GM12873 (cell line): Measurements from ENCODE around the gene USP34.

Experiments
- TF ChIP-seq, protein P1 (sequence below): IDR thresholded peaks from 2 replicates; pipeline ENCODE4 v1.5.1; 2012; ENCODE audit warnings: low read depth, mild to moderate bottlenecking, moderate library complexity, low read length, control low read depth; ENCODE audit not compliant: insufficient read depth; ENCODE audit errors: missing control alignments

Gene USP34

DNA sequence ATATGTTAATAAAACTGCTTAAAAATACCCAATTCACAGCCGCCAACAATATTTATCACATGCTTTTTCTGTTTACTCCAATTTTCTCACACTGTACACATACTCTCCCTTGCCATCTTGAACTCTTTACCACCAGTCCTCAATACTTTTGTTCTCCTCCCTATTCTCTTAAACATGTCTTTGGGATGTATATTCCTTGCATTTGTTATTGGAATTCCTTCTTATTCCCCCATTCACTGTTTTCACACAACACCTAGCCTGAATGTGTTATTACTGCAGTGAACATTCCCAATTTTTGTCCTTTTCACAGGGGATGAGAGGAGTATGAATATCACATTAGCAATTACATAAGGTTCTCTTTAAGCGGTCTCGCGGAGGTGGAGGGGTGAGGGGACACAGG lies 94.7 kb downstream of the USP34 start:
- TF ChIP-seq, protein P1, sequence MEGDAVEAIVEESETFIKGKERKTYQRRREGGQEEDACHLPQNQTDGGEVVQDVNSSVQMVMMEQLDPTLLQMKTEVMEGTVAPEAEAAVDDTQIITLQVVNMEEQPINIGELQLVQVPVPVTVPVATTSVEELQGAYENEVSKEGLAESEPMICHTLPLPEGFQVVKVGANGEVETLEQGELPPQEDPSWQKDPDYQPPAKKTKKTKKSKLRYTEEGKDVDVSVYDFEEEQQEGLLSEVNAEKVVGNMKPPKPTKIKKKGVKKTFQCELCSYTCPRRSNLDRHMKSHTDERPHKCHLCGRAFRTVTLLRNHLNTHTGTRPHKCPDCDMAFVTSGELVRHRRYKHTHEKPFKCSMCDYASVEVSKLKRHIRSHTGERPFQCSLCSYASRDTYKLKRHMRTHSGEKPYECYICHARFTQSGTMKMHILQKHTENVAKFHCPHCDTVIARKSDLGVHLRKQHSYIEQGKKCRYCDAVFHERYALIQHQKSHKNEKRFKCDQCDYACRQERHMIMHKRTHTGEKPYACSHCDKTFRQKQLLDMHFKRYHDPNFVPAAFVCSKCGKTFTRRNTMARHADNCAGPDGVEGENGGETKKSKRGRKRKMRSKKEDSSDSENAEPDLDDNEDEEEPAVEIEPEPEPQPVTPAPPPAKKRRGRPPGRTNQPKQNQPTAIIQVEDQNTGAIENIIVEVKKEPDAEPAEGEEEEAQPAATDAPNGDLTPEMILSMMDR: no peak

DNA sequence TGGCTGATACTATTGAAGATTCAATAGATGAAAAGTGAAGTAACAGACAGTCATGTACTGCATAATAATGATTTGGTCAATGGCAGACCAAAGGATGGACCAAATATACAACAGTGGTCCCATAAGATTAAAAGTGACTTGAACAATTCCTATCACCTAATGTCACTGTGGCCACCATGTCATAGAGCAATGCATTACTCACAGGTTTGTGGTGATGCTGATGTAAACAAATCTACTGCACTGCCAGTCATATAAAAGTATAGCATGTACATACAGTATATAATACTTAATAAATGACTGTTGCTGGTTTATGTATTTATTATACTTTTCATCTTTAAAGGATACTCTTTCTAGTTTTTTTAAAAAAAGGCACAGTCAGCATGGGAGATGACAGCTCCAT lies 99.9 kb downstream of the USP34 start:
- TF ChIP-seq, protein P1: no peak

DNA sequence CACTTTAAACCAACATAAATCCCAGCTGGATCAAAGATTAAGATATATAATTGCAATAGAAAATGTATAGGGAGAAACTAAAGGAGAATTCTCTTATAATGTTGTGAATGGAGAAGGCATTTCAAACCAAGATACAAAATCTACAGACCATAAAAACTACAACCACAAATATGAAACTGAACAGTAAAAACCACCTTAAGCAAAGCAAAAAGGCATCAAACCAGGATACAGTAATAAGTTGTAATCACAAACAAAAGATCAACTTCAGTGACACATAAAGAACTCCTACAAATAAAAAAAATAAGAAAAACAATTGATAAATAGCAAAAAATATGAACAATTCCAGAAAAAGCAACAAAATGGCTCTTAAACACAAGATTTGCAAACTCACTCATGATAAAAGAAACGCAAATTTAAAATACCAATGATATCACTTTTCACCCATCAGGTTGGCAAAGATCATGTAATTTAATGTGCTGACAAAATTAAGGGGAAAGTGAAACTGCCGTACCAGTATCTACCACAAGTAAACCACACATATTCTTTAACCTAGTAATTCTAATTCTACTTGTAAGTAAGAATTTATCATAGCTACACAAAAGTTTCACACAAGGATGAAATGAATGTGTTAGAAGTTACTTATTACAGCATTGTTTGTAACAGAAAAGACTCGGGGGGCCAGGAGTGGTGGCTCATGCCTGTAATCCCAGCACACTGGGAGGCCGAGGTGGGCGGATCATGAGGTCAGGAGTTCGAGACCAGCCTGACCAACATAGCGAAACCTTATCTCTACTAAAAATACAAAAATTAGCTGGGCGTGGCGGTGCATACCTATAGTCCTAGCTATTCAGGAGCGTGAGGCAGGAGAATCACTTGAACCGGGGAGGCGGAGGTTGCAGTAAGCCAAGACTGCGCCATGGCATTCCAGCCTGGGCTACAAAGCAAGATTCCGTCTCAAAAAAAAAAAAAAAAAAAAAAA lies 101.9 kb downstream of the USP34 start:
- TF ChIP-seq, protein P1: no peak

DNA sequence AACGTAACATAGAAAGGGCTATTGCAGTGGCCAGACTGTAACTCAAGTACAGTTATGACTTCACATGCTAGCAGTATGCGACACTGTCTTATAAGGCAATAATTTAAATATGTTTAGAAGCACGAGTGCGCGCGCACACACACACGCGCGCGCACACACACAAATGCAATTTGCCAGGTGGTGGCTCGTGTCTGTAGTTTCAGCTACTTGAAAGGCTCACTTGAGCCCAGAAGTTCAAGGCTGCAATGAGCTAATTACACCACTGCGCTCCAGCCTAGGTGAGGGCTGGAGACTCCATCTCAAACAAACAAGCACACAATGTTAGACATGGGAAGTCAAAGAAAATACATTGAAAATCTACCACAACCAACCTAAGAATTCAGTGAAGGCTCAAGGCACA lies 103.7 kb downstream of the USP34 start:
- TF ChIP-seq, protein P1: no peak

DNA sequence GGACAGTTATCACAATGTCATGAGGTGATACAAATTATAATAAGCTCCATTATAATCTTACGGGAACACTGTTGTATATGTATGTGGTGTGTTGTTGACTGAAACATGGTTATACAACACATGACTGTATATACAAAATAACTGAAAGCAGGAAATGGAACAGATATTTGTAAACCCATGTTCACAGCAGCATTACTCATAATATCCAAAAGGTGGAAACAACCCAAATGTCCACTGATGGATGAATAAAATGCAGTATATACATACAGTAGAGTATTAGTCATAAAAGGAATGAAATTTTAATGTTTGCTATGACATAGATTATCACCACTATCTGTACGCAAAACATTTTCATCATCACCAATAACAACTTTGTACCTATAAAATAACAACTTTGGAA lies 107.3 kb downstream of the USP34 start:
- TF ChIP-seq, protein P1: no peak

DNA sequence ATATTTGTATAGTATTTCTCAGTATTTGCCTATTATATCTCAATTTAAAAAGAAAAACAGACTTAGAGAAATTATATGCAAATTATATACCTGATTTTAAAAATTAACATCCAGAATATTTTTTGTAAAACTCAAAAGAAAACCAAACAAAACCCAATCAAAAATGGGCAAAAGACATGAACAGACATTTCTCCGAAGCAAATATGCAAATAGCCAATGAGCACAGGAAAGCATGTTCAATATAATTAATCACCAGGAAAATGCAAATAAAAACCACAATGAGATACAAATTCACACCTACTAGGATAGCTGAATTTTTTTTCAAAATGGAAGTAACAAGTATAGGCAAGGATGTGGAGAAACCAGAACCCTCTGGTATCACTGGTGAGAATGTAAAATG lies 108.0 kb downstream of the USP34 start:
- TF ChIP-seq, protein P1: no peak

DNA sequence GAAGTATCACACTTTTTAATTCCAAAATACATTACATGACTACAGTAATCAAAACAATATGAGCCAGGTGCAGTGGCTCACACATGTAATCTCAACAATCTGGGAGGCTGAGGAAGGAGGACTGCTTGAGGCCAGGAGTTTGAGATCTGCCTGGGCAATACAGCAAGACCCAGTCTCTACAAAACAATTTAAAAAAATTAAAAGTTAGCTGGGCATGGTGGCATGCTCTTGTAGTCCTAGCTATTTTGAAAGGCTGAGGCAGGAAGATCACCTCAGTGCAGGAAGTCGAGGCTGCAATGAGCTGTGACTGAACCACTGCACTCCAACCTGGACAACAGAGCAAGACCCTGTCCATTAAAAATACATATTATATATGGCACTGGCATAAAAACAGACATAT lies 109.8 kb downstream of the USP34 start:
- TF ChIP-seq, protein P1: no peak
